Mesendoderm (in vitro differentiated cells): ENCODE data around the gene YLPM1.

Experiments used
- DNase-seq: peaks from one replicate; pipeline ENCODE4 v3.0.0; 2013
- H2AK5ac ChIP-seq: 2 replicates; pipeline ENCODE4 v1.6.1; 2013; ENCODE audit warnings: low read length, inconsistent platforms
- H2BK120ac ChIP-seq: 2 replicates; pipeline ENCODE4 v1.6.1; 2013; ENCODE audit warnings: low read depth, mild to moderate bottlenecking, low read length, moderate library complexity, mixed read lengths
- H2BK15ac ChIP-seq: replicated peaks from 2 replicates; pipeline ENCODE4 v1.6.1; 2013; ENCODE audit warnings: low read depth, mild to moderate bottlenecking, moderate library complexity
- H2BK5ac ChIP-seq: 2 replicates; pipeline ENCODE4 v1.6.1; 2013; ENCODE audit warnings: low read length, inconsistent platforms
- H3K18ac ChIP-seq: 2 replicates; pipeline ENCODE4 v1.6.1; 2013; ENCODE audit warnings: mild to moderate bottlenecking, low read length, mixed read lengths
- H3K23ac ChIP-seq: one replicate; pipeline ENCODE4 v1.6.1; 2013; ENCODE audit warnings: low read length
- H3K27ac ChIP-seq: 2 replicates; pipeline ENCODE4 v1.5.1; 2013; ENCODE audit warnings: low read depth, mild to moderate bottlenecking, inconsistent platforms, low read length, moderate library complexity
- H3K27me3 ChIP-seq: 2 replicates; pipeline ENCODE4 v1.6.1; 2013; ENCODE audit warnings: low read length, control low read depth, mild to moderate bottlenecking, inconsistent platforms; ENCODE audit not compliant: insufficient read depth, poor library complexity
- H3K36me3 ChIP-seq: 2 replicates; pipeline ENCODE4 v1.6.1; 2013; ENCODE audit warnings: low read length, inconsistent platforms; ENCODE audit not compliant: control insufficient read depth, insufficient read depth
- H3K4ac ChIP-seq: one replicate; pipeline ENCODE4 v1.6.1; 2013; ENCODE audit warnings: low read depth, mild to moderate bottlenecking, low read length, moderate library complexity
- H3K4me1 ChIP-seq: 2 replicates; pipeline ENCODE4 v1.6.1; 2013; ENCODE audit warnings: low read depth, low read length, inconsistent platforms; ENCODE audit not compliant: control insufficient read depth
- H3K4me2 ChIP-seq: 2 replicates; pipeline ENCODE4 v1.6.1; 2013; ENCODE audit warnings: low read length
- H3K4me3 ChIP-seq: 2 replicates; pipeline ENCODE4 v1.5.1; 2013; ENCODE audit warnings: mild to moderate bottlenecking, low read length
- H3K56ac ChIP-seq: one replicate; pipeline ENCODE4 v1.6.1; 2013; ENCODE audit warnings: low read length
- H3K79me1 ChIP-seq: 2 replicates; pipeline ENCODE4 v1.6.1; 2013; ENCODE audit warnings: low read length, inconsistent platforms
- H3K79me2 ChIP-seq: 2 replicates; pipeline ENCODE4 v1.6.1; 2013; ENCODE audit warnings: mild to moderate bottlenecking, low read length; ENCODE audit not compliant: control insufficient read depth, insufficient read depth
- H3K9ac ChIP-seq: 2 replicates; pipeline ENCODE4 v1.6.1; 2013; ENCODE audit warnings: low read length, inconsistent platforms
- H4K5ac ChIP-seq: one replicate; pipeline ENCODE4 v1.6.1; 2013; ENCODE audit warnings: low read length
- H4K8ac ChIP-seq: one replicate; pipeline ENCODE4 v1.6.1; 2013; ENCODE audit warnings: low read depth, mild to moderate bottlenecking, control low read depth, low read length, moderate library complexity
- WGBS: extraction: QIAGEN DNeasy Blood & Tissue Kit; methylation state at CpG from one replicate; pipeline ENCODE4 v1.1.7; 2013; ENCODE audit warnings: low lambda C conversion rate, missing lambda C conversion rate; ENCODE audit not compliant: insufficient coverage; ENCODE audit errors: extremely low coverage; 5-methylcytosine and 5-hydroxymethylcytosine counted together

YLPM1 gene

GRCh38 chr14:74858022-74858421, 94.9 kb downstream of the YLPM1 start:
- Histone ChIP-seq H3K4me3 (no peak overlapping the region), H3K23ac (no peak overlapping the region), H2BK15ac (no peak overlapping the region), H3K9ac (no peak overlapping the region), H3K79me1 (no peaks in the 10 kb centered on the region), H3K4me2 (no peak overlapping the region), H3K18ac (no peak overlapping the region), H3K4me1 (no peaks in the 10 kb centered on the region), H3K4ac (no peak overlapping the region), H2AK5ac (no peak overlapping the region), H2BK5ac (no peak overlapping the region), H3K36me3 (no peaks in the 10 kb centered on the region), H3K27me3 (no peaks in the 10 kb centered on the region), H4K5ac (no peak overlapping the region), H3K27ac (no peak overlapping the region), H4K8ac (no peak overlapping the region), H3K79me2 (no peaks in the 10 kb centered on the region), H3K56ac (no peak overlapping the region), H2BK120ac (no peak overlapping the region)
- WGBS, result no CpG with 5 or more reads among the region's 1 CpG
- no peak for DNase-seq

GRCh38 chr14:74859757-74860552, 96.8 kb downstream of the YLPM1 start:
- Histone ChIP-seq H3K18ac (no peak overlapping the region), H3K79me2 (no peaks in the 10 kb centered on the region), H2AK5ac (no peak overlapping the region), H4K8ac (no peak overlapping the region), H2BK5ac (no peak overlapping the region), H4K5ac (no peak overlapping the region), H3K9ac (no peak overlapping the region), H3K27ac (no peak overlapping the region), H3K56ac (no peak overlapping the region), H3K4me3 (no peak overlapping the region), H3K4ac (no peak overlapping the region), H2BK15ac (no peak overlapping the region), H3K23ac (no peak overlapping the region), H3K4me2 (no peak overlapping the region), H3K27me3 (no peaks in the 10 kb centered on the region), H3K36me3 (no peaks in the 10 kb centered on the region), H2BK120ac (no peak overlapping the region), H3K79me1 (no peaks in the 10 kb centered on the region), H3K4me1 (no peaks in the 10 kb centered on the region)
- no CpG with 5 or more reads among the region's 10 CpGs for WGBS
- DNase-seq, result no peak

DNA sequence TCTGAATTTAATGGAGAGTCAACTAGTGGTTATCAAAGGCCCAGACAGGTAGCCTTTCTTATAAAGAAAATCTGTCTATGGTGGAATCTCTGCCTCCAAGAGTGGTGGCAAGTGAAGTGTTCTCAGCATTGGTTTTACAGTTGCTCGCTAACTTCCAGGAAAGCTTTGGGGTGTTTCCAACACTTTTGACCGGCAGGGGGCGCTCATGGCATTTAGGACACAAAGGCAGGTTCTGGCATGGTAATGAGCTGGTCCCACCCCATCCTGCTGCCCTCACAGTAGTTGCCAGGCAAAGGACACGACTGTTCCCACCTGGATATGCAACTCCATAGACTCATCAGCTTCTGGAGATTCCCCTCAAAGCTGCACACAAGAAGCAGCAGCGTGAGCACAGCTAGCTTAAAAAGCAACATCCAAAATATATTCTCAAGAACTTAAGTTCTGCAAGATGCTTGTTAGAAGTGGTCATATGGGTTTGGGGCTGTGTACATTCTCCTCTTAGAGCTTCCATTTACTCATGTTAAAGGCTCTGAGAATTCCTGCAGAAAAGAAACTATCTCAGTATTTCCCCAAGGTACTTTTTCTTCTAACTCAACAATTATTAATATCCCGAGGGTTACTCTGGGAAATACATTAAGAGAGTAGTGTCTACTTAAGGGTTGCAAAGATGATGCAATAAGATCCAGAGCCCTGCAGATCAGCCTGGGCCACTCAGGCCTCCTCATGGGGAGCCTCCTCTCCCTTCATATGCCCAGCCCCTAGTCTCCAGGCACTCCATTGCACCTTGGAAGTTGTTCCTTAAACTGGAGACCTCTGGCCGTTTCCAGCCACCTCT, 98.0 kb downstream of the YLPM1 start:
- Histone ChIP-seq H3K4me1 (no peaks in the 10 kb centered on the region), H3K4me3 (no peak overlapping the region), H3K9ac (no peak overlapping the region), H2AK5ac (no peak overlapping the region), H4K8ac (no peak overlapping the region), H2BK120ac (no peak overlapping the region), H3K36me3 (no peaks in the 10 kb centered on the region), H3K18ac (no peak overlapping the region), H3K4me2 (no peak overlapping the region), H2BK15ac (no peak overlapping the region), H2BK5ac (no peak overlapping the region), H3K27ac (no peak overlapping the region), H3K56ac (no peak overlapping the region), H3K79me2 (no peaks in the 10 kb centered on the region), H4K5ac (no peak overlapping the region), H3K23ac (no peak overlapping the region), H3K79me1 (no peaks in the 10 kb centered on the region), H3K4ac (no peak overlapping the region), H3K27me3 (no peaks in the 10 kb centered on the region)
- peak; percentile 92 for DNase-seq
- WGBS, result no CpG with 5 or more reads among the region's 7 CpGs

DNA sequence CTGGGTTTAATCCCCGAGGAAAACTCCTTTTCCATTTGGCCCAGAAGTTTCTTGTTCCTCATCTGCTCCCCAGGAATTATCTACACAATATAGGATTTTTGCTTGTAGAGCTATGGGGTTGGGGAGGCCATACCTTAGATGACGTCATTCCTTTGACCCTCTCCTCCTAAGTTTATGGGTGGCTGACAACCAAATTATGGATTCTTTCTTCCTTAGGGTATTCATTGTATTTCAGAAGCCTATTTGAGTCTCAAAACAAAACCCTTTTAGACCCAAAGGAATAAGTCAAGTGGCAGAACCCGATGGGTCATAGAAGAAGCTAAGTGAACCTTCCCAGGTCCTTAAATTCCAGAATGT, 98.6 kb downstream of the YLPM1 start:
- no peak overlapping the region for H2BK120ac ChIP-seq
- no peak overlapping the region for H4K8ac ChIP-seq
- no peaks in the 10 kb centered on the region for H3K36me3 ChIP-seq
- no peak overlapping the region for H3K56ac ChIP-seq
- no peaks in the 10 kb centered on the region for H3K79me2 ChIP-seq
- H3K18ac ChIP-seq, result no peak overlapping the region
- no peak overlapping the region for H2BK15ac ChIP-seq
- no peak overlapping the region for H3K4ac ChIP-seq
- H4K5ac ChIP-seq, result no peak overlapping the region
- H3K4me1 ChIP-seq, result no peaks in the 10 kb centered on the region
- no peak for DNase-seq
- no peak overlapping the region for H3K4me3 ChIP-seq
- no peaks in the 10 kb centered on the region for H3K79me1 ChIP-seq
- H3K9ac ChIP-seq, result no peak overlapping the region
- no peak overlapping the region for H3K4me2 ChIP-seq
- no peak overlapping the region for H2BK5ac ChIP-seq
- H2AK5ac ChIP-seq, result no peak overlapping the region
- no CpG with 5 or more reads among the region's 3 CpGs for WGBS
- H3K23ac ChIP-seq, result no peak overlapping the region
- no peak overlapping the region for H3K27ac ChIP-seq
- no peaks in the 10 kb centered on the region for H3K27me3 ChIP-seq

DNA sequence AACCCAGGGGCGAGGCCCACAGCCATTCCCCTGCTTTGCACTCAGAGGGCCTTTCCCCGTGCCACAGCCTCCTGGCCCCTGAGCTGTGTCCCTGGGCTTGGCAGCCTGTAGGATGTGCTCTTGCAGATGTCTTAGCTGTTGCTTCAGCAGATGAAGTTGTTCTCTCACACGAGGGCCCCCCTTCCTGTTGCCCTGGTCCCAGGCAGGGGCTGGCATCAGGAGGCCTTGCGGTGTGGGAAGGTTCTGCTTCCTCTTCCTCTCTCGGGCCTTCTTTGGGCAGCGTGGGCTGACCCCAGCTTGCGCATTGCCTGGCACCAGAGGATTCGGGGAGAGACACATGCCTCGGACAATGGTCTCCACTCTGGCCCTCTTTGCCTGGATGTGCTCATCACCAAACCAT, 100.2 kb downstream of the YLPM1 start:
- no peak overlapping the region for H3K27ac ChIP-seq
- H3K4me1 ChIP-seq, result no peaks in the 10 kb centered on the region
- no peak overlapping the region for H4K5ac ChIP-seq
- H3K27me3 ChIP-seq, result no peaks in the 10 kb centered on the region
- H3K9ac ChIP-seq, result no peak overlapping the region
- H4K8ac ChIP-seq, result no peak overlapping the region
- DNase-seq, result no peak
- H2BK120ac ChIP-seq, result no peak overlapping the region
- H3K56ac ChIP-seq, result no peak overlapping the region
- H3K23ac ChIP-seq, result no peak overlapping the region
- no peak overlapping the region for H3K4me3 ChIP-seq
- no CpG with 5 or more reads among the region's 9 CpGs for WGBS
- no peak overlapping the region for H3K4ac ChIP-seq
- no peak overlapping the region for H2BK15ac ChIP-seq
- no peak overlapping the region for H3K4me2 ChIP-seq
- H3K18ac ChIP-seq, result no peak overlapping the region
- no peaks in the 10 kb centered on the region for H3K79me2 ChIP-seq
- no peaks in the 10 kb centered on the region for H3K79me1 ChIP-seq
- no peaks in the 10 kb centered on the region for H3K36me3 ChIP-seq
- no peak overlapping the region for H2AK5ac ChIP-seq
- no peak overlapping the region for H2BK5ac ChIP-seq
